Measurements from ENCODE around the gene TMEM132D. TPM values are rescaled to one million over a fixed set of nuclear protein-coding genes. Genes with fewer than 3 reads are reported as not detected.

TMEM132D gene
- total and polyA plus RNA-seq, 2 of the 4 experiments (the other 2 are of a cell fraction), result not detected

DNA sequence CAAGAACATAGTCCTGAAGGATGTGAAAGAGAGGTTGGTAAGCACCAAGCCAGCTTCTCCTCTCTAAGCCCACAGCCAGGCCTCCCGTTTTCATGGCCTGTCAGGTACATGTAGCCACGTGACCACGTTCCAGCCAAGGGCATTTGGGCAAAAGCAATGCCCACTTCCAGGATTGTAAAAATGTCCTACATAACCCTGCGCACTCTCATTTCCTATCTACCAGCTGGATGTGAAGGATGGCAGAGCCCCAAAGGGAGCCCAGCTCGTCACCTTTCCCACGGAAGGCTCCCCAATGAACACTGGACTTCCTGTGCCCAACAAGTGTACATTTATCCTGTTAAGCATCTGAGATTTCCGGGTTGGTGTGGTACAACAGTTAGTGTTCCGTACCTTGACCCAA lies 231.7 kb downstream of the TMEM132D start:
- TF ChIP-seq MXI1 (IDR thresholded peaks at IDR 0.05; ENCODE audit: borderline replicate concordance, low read depth, low read length) (no peak), FOS (IDR thresholded peaks at IDR 0.05; ENCODE audit: low read depth, low read length) (no peak), SMC3 (IDR thresholded peaks at IDR 0.05; ENCODE audit: low read depth, low read length) (no peak), RCOR1 (IDR thresholded peaks at IDR 0.05; ENCODE audit: insufficient replicate concordance, low read length) (no peak)
- TF ChIP-seq, protein P1, sequence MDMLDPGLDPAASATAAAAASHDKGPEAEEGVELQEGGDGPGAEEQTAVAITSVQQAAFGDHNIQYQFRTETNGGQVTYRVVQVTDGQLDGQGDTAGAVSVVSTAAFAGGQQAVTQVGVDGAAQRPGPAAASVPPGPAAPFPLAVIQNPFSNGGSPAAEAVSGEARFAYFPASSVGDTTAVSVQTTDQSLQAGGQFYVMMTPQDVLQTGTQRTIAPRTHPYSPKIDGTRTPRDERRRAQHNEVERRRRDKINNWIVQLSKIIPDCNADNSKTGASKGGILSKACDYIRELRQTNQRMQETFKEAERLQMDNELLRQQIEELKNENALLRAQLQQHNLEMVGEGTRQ (IDR thresholded peaks at IDR 0.05; ENCODE audit: low read depth, low read length), result no peak
- no TSS peak for BruUV-seq (replicated peaks)
- Histone ChIP-seq H3K27me3 (ENCODE audit: control insufficient read depth, insufficient read depth, low read length) (no peaks in the 10 kb centered on the region), H4K5ac (ENCODE audit: low read depth, low read length) (no peak overlapping the region), H3K4me2 (ENCODE audit: low read depth, low read length) (no peak overlapping the region), H3K4me3 (ENCODE audit: insufficient read depth, low read depth, low read length) (no peak overlapping the region), H3K27ac (ENCODE audit: insufficient read depth, low read length) (no peak overlapping the region), H3K79me1 (ENCODE audit: low read depth in 1 of 2, low read length in 2 of 2) (no peaks in the 10 kb centered on the region), H2BK120ac (ENCODE audit: low read depth, low read length) (no peak overlapping the region), H3K36me3 (ENCODE audit: control insufficient read depth, insufficient read depth, low read length) (no peaks in the 10 kb centered on the region), H4K20me1 (ENCODE audit: insufficient read depth, low read length) (no peaks in the 10 kb centered on the region), H3K4me1 (ENCODE audit: control insufficient read depth, insufficient read depth, low read length) (no peaks in the 10 kb centered on the region), H4K8ac (ENCODE audit: low read depth in 2 of 2, low read length in 2 of 2) (no peak overlapping the region), H2AK9ac (replicated peaks; ENCODE audit: low read depth, low read length, poor library complexity) (no peak overlapping the region), H2BK20ac (ENCODE audit: low read depth, low read length) (no peak overlapping the region), H3K18ac (ENCODE audit: low read depth, low read length) (no peak overlapping the region), H3K9me3 (ENCODE audit: control insufficient read depth, insufficient read depth, low read length) (peaks cover 17% of the 10 kb centered on the region), H3K56ac (ENCODE audit: extremely low read depth, insufficient read depth, low read length) (no peak overlapping the region), H3K4ac (ENCODE audit: low read depth, low read length) (no peak overlapping the region), H3K14ac (replicated peaks; ENCODE audit: low read depth, low read length) (no peak overlapping the region), H2AFZ (replicated peaks; ENCODE audit: low read length, poor library complexity) (no peak overlapping the region), H3K9ac (ENCODE audit: low read depth, low read length) (no peak overlapping the region), H2AK5ac (ENCODE audit: low read depth, low read length) (no peak overlapping the region), H2BK5ac (ENCODE audit: low read depth, low read length, poor library complexity, severe bottlenecking) (no peak overlapping the region), H4K91ac (ENCODE audit: insufficient read depth, low read depth, low read length) (no peak overlapping the region), H2BK15ac (ENCODE audit: low read depth, low read length) (no peak overlapping the region), H3K23ac (ENCODE audit: low read depth, low read length) (no peak overlapping the region), H3K9me1 (ENCODE audit: insufficient read depth, low read length) (no peaks in the 10 kb centered on the region)
- ChIA-PET CTCF (no interaction called here), POLR2A (ENCODE audit: unreplicated experiment) (no interaction called here)
- in situ Hi-C loops (cut with MboI; ENCODE audit: low sequenced_read_pairs) (no loop called here), dilution Hi-C loops (cut with HindIII; ENCODE audit: low sequenced_read_pairs, unreplicated experiment) (no loop called here), intact Hi-C loops (cut with micrococcal nuclease) (no loop called here)
- ATAC-seq (ENCODE audit: low read depth) (no peak), DNase-seq (no peak)
- no CpG with 5 or more reads among the region's 8 CpGs for WGBS, 2 experiments (ENCODE audit: extremely low coverage in 2 of 2, insufficient read length in 1 of 2)
